A549 (cell line): Measurements from ENCODE around the gene GNAS-AS1. TPM values are rescaled to one million over a fixed set of nuclear protein-coding genes. Genes with fewer than 3 reads are reported as not detected.

Experiments used
- ATAC-seq, 2 experiments: fragments of 200-7000 bp in 1 of 2; fragments of >200 bp in 1 of 2; cut with Nextera tagmentation in 1 of 2; cut with Tn5 transposase in 1 of 2; 3 replicates each; pipeline versions ENCODE4 v1.8.0 to v1.9.1; 2018 to 2020; ENCODE audit warnings: mild to moderate bottlenecking in 1 of 2, moderate library complexity in 1 of 2
- CTCF ChIA-PET: fragments of 300-600 bp; sonication (Branson Sonifier 250); formaldehyde crosslinking; extraction: SDS; loops from one replicate; lab custom pipeline; 2021; ENCODE audit warnings: antibody characterized with exemption, inconsistent platforms; lab: Yijun Ruan, JAX
- POLR2A ChIA-PET: fragments of 350-600 bp; formaldehyde crosslinking; extraction: SDS; loops from one replicate; lab custom pipeline; 2021; ENCODE audit warnings: antibody characterized with exemption, inconsistent platforms; lab: Yijun Ruan, JAX
- DNase-seq, 2 experiments: peaks; one replicate each; pipeline versions ENCODE4 v3.0.0 to v3.0.0-alpha.2; 2011 to 2016; ENCODE audit warnings: low read depth in 1 of 2, low spot score in 1 of 2
- FAIRE-seq: peaks from 2 replicates; lab custom pipeline; 2011; peaks lifted over from hg19 to GRCh38; lab: Jason Lieb, UNC
- H3K27ac ChIP-seq, 2 experiments: fragments of >200 bp; sonication (Bioruptor Twin); formaldehyde crosslinking; 3 replicates each; pipeline ENCODE4 v1.5.1; 2016 to 2017
- H3K4me1 ChIP-seq: fragments of >200 bp; sonication (Bioruptor Twin); formaldehyde crosslinking; 3 replicates; pipeline ENCODE4 v1.6.1; 2016
- H3K4me2 ChIP-seq: fragments of >200 bp; sonication (Bioruptor Twin); formaldehyde crosslinking; 3 replicates; pipeline ENCODE4 v1.6.1; 2016
- H3K4me3 ChIP-seq: fragments of >200 bp; sonication (Bioruptor Twin); formaldehyde crosslinking; 3 replicates; pipeline ENCODE4 v1.5.1; 2016
- H3K9me3 ChIP-seq: fragments of >200 bp; sonication (Bioruptor Twin); formaldehyde crosslinking; 3 replicates; pipeline ENCODE4 v1.6.1; 2016
- CBX8 ChIP-seq: fragments of 200-600 bp; sonication (generic); IDR thresholded peaks from 2 replicates; pipeline ENCODE4 v1.6.1; 2016
- CEBPB ChIP-seq, 2 experiments: fragments of >200 bp in 1 of 2; sonication (Bioruptor Twin) in 1 of 2; formaldehyde crosslinking in 1 of 2; IDR thresholded peaks; 2 replicates each; pipeline ENCODE4 v1.6.1; 2012 to 2016
- EHMT2 ChIP-seq: fragments of 200-600 bp; sonication (generic); IDR thresholded peaks from 2 replicates; pipeline ENCODE4 v1.6.1; 2016; ENCODE audit warnings: antibody characterized with exemption, low read depth, mild to moderate bottlenecking, moderate library complexity
- ELK1 ChIP-seq: fragments of 150-350 bp; IDR thresholded peaks from 2 replicates; pipeline ENCODE4 v1.6.1; 2014; ENCODE audit warnings: low read depth, mild to moderate bottlenecking, low read length
- FOSB ChIP-seq: fragments of 250-450 bp; sonication (Bioruptor Pico); IDR thresholded peaks from 2 replicates; pipeline ENCODE4 v1.5.0; 2020; ENCODE audit warnings: mild to moderate bottlenecking, moderate library complexity
- FOSL2 ChIP-seq, 2 experiments: fragments of 450-650 bp in 1 of 2; fragments of >200 bp in 1 of 2; sonication (Bioruptor Twin) in 1 of 2; formaldehyde crosslinking; IDR thresholded peaks; 2 replicates each; pipeline versions ENCODE4 v1.5.0 to v1.6.1; 2016 to 2020; ENCODE audit warnings: mild to moderate bottlenecking in 1 of 2, moderate library complexity in 1 of 2
- HDAC2 ChIP-seq: fragments of 200-600 bp; sonication (generic); IDR thresholded peaks from 2 replicates; pipeline ENCODE4 v1.6.1; 2016
- HEYL ChIP-seq: fragments of 250-450 bp; sonication (Bioruptor Pico); IDR thresholded peaks from 2 replicates; pipeline ENCODE4 v1.8.0; 2021; ENCODE audit warnings: mild to moderate bottlenecking, moderate library complexity
- HOXA7 ChIP-seq: fragments of 250-450 bp; sonication (Bioruptor Pico); IDR thresholded peaks from 2 replicates; pipeline ENCODE4 v1.5.0; 2020; ENCODE audit warnings: mild to moderate bottlenecking, moderate library complexity
- HOXB13 ChIP-seq: fragments of 250-450 bp; sonication (Bioruptor Pico); IDR thresholded peaks from 2 replicates; pipeline ENCODE4 v1.5.0; 2020; ENCODE audit warnings: low read depth, mild to moderate bottlenecking, moderate library complexity
- JUN ChIP-seq, 2 experiments: fragments of >200 bp; sonication (Bioruptor Twin); formaldehyde crosslinking; IDR thresholded peaks; 2 replicates in 1 of 2; 3 replicates in 1 of 2; pipeline ENCODE4 v1.6.1; 2016 to 2017
- JUNB ChIP-seq: fragments of >200 bp; sonication (Bioruptor Twin); formaldehyde crosslinking; IDR thresholded peaks from 2 replicates; pipeline ENCODE4 v1.6.1; 2016
- MAFK ChIP-seq: fragments of 450-650 bp; IDR thresholded peaks from 2 replicates; pipeline ENCODE4 v1.6.1; 2014; ENCODE audit not compliant: partially characterized antibody
- NPAS2 ChIP-seq: fragments of 250-450 bp; sonication (Bioruptor Pico); IDR thresholded peaks from 2 replicates; pipeline ENCODE4 v1.8.0; 2022; ENCODE audit warnings: mild to moderate bottlenecking, moderate library complexity, borderline replicate concordance
- PBX3 ChIP-seq: IDR thresholded peaks from 2 replicates; pipeline ENCODE4 v1.6.1; 2012
- SMC3 ChIP-seq: fragments of >200 bp; sonication (Bioruptor Twin); formaldehyde crosslinking; IDR thresholded peaks from 3 replicates; pipeline ENCODE4 v1.6.1; 2018; ENCODE audit warnings: inconsistent platforms
- SREBF2 ChIP-seq: fragments of 450-650 bp; IDR thresholded peaks from 2 replicates; pipeline ENCODE4 v1.6.1; 2014; ENCODE audit warnings: mild to moderate bottlenecking, moderate library complexity
- TP53 ChIP-seq: fragments of 250-450 bp; sonication (Bioruptor Pico); IDR thresholded peaks from 2 replicates; pipeline ENCODE4 v1.5.0; 2021; ENCODE audit warnings: mild to moderate bottlenecking, moderate library complexity
- ZC3H11A ChIP-seq: fragments of 450-650 bp; IDR thresholded peaks from 2 replicates; pipeline ENCODE4 v1.6.1; 2014; ENCODE audit warnings: antibody characterized with exemption, mild to moderate bottlenecking
- ZFP36 ChIP-seq: fragments of 450-650 bp; IDR thresholded peaks from 2 replicates; pipeline ENCODE4 v1.6.1; 2014; ENCODE audit warnings: borderline replicate concordance; ENCODE audit not compliant: partially characterized antibody
- ZSCAN20 ChIP-seq: fragments of 250-450 bp; sonication (Bioruptor Pico); IDR thresholded peaks from 2 replicates; pipeline ENCODE4 v1.8.0; 2022; ENCODE audit warnings: mild to moderate bottlenecking, moderate library complexity
- WGBS: methylation state at CpG from one replicate; pipeline ENCODE4 v1.1.6; 2017; ENCODE audit errors: missing lambda C conversion rate; 5-methylcytosine and 5-hydroxymethylcytosine counted together
- polyA plus RNA-seq, 4 experiments: library from polyadenylated mRNA; depleted of rRNA in 3 of 4; stranded (reverse); fragments of >200 nt; fragmentation: RNase III in 1 of 4; extraction: RNeasy Plus Mini Kit Qiagen cat#74134 plus additional on column Dnase treatment in 1 of 4; gene quantifications; 2 replicates in 3 of 4; 3 replicates in 1 of 4; pipeline ENCODE4 v1.2.3, GENCODE V29; 2011 to 2017
- TF ChIP-seq, protein P1 (sequence below): fragments of >200 bp; sonication (Bioruptor Twin); formaldehyde crosslinking; IDR thresholded peaks from 3 replicates; pipeline ENCODE4 v1.6.1; 2016
- TF ChIP-seq, protein P2 (sequence below): fragments of 450-650 bp; IDR thresholded peaks from 2 replicates; pipeline ENCODE4 v1.6.1; 2014; ENCODE audit warnings: antibody characterized with exemption
- TF ChIP-seq, protein P3 (sequence below): IDR thresholded peaks from 2 replicates; pipeline ENCODE4 v1.6.1; 2012

Gene GNAS-AS1
- polyA plus RNA-seq, 2 of the 4 experiments (the other 2 are of a cell fraction), result not detected

DNA sequence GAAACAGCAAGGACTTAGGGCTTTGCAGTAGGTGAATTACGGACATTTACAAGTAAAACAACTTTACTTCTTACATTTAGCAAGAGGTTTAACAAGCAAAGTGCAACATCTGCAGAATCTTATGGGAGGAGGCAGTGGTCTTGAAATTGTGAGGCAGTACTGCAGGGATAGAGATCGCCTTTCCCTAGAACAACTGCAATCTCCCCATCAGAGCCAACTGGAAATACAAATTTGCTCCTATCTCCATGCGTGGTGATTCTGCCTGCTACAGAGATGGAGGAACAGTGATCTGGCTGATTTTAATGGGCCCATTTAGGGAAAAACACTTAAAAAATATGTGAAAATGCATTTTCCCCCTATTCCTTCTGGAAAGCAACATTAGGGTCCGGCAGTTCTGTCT, 27.7 kb upstream of the GNAS-AS1 start:
- DNase-seq (no peak), FAIRE-seq (no peak), ATAC-seq (no peak)
- Histone ChIP-seq H3K4me3 (no peak overlapping the region), H3K27ac (no peak overlapping the region), H3K9me3 (no peaks in the 10 kb centered on the region), H3K4me1 (no peaks in the 10 kb centered on the region), H3K4me2 (no peak overlapping the region)
- WGBS, result 82% methylated on average over 4 of the region's 4 CpGs
- POLR2A ChIA-PET, result no interaction called here
- CTCF ChIA-PET, result interaction anchor here (1.5 to 1.9 kb wide), 2 partner anchors 14 to 577 kb away, joined by 4 to 11 read pairs; no protein-coding TSS in a partner anchor
- TF ChIP-seq, protein P1, sequence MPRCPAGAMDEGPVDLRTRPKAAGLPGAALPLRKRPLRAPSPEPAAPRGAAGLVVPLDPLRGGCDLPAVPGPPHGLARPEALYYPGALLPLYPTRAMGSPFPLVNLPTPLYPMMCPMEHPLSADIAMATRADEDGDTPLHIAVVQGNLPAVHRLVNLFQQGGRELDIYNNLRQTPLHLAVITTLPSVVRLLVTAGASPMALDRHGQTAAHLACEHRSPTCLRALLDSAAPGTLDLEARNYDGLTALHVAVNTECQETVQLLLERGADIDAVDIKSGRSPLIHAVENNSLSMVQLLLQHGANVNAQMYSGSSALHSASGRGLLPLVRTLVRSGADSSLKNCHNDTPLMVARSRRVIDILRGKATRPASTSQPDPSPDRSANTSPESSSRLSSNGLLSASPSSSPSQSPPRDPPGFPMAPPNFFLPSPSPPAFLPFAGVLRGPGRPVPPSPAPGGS, result no peak
- TF ChIP-seq PBX3 (no peak), CBX8 (no peak), CEBPB (IDR thresholded peaks at IDR 0.05) (no peak), JUNB (no peak), TP53 (CRISPR knock-in tag) (no peak), ELK1 (no peak), ZSCAN20 (no peak), EHMT2 (no peak), ZC3H11A (no peak), HOXB13 (CRISPR knock-in tag) (no peak), SREBF2 (no peak)

- H3K27ac ChIP-seq, result no peak overlapping the region
- TF ChIP-seq, protein P2, sequence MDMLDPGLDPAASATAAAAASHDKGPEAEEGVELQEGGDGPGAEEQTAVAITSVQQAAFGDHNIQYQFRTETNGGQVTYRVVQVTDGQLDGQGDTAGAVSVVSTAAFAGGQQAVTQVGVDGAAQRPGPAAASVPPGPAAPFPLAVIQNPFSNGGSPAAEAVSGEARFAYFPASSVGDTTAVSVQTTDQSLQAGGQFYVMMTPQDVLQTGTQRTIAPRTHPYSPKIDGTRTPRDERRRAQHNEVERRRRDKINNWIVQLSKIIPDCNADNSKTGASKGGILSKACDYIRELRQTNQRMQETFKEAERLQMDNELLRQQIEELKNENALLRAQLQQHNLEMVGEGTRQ, result no peak
- TF ChIP-seq FOSL2 (IDR thresholded peaks at IDR 0.05) (no peak), FOSL2 (CRISPR knock-in tag; IDR thresholded peaks at IDR 0.05) (no peak), EHMT2 (no peak), SMC3 (no peak), NPAS2 (CRISPR knock-in tag) (no peak), HEYL (no peak), HDAC2 (no peak), FOSB (CRISPR knock-in tag) (no peak), MAFK (no peak), ZFP36 (no peak), JUN (IDR thresholded peaks at IDR 0.05) (no peak), HOXA7 (no peak)
- TF ChIP-seq, protein P3, sequence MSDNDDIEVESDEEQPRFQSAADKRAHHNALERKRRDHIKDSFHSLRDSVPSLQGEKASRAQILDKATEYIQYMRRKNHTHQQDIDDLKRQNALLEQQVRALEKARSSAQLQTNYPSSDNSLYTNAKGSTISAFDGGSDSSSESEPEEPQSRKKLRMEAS, result no peak
- 71% methylated on average over 4 of the region's 4 CpGs for WGBS
- no peak for FAIRE-seq
- no peaks in the 10 kb centered on the region for H3K9me3 ChIP-seq
- H3K4me1 ChIP-seq, result no peaks in the 10 kb centered on the region
- DNase-seq, result no peak
- no peak overlapping the region for H3K4me2 ChIP-seq
- no peak for ATAC-seq
- ChIA-PET CTCF (interaction anchor here (1.4 to 1.9 kb wide), 2 partner anchors 578 to 618 kb away, joined by 5 to 11 read pairs; no protein-coding TSS in a partner anchor), POLR2A (no interaction called here)
- no peak overlapping the region for H3K4me3 ChIP-seq
Measured at GRCh38 chr20:58877976-58878360, 27.3 kb upstream of the GNAS-AS1 start.
